ENCODE data around the gene HERC2. TPM values are rescaled to one million over a fixed set of nuclear protein-coding genes. Genes with fewer than 3 reads are reported as not detected.

Gene HERC2
- total and polyA plus RNA-seq, 2 donors from 2014 or later: 17.9 to 58.4 TPM

DNA sequence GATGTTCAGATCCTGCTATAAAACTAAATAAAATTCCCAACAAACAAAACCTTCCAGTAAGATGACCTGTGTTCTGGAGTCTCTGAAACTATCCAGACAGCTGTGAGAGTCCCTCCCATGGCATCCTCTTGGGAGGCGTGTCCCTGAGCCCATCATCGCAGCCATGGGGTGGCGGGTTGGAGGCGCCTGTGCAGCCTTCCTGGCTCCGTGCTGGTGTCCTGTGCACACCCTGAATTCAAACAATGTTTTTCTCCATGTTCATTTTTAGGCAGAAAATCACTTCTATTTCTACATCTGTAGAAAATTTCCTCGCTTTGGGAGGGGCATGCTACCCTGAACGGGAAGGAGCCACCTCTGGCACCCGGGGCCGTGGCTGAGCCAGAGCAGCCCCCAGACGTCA is 203.4 kb downstream of the HERC2 start:
- H3K9me3 ChIP-seq (ENCODE audit: control insufficient read depth in 2 of 3, insufficient read depth in 1 of 3, low read length in 3 of 3): no peaks in the 10 kb centered on the region
- intact Hi-C loops (cut with DNase I): no loop called here
- no peak overlapping the region for H3K9ac ChIP-seq (ENCODE audit: low read length in 3 of 3)
- no peak overlapping the region for H3K4me3 ChIP-seq (ENCODE audit: low read length in 3 of 3)
- H3K27ac ChIP-seq (ENCODE audit: low read depth in 2 of 2, low read length in 2 of 2): no peak overlapping the region
- H3K36me3 ChIP-seq (ENCODE audit: control insufficient read depth in 2 of 3, insufficient read depth in 3 of 3, low read length in 3 of 3): peaks cover 4 to 43% (median 28%) of the 10 kb centered on the region in 3 donors
- FAIRE-seq (no peak), DNase-seq (no peak)
- no peaks in the 10 kb centered on the region for H3K27me3 ChIP-seq (ENCODE audit: control insufficient read depth, insufficient read depth, low read length)
- TF ChIP-seq, protein P1, sequence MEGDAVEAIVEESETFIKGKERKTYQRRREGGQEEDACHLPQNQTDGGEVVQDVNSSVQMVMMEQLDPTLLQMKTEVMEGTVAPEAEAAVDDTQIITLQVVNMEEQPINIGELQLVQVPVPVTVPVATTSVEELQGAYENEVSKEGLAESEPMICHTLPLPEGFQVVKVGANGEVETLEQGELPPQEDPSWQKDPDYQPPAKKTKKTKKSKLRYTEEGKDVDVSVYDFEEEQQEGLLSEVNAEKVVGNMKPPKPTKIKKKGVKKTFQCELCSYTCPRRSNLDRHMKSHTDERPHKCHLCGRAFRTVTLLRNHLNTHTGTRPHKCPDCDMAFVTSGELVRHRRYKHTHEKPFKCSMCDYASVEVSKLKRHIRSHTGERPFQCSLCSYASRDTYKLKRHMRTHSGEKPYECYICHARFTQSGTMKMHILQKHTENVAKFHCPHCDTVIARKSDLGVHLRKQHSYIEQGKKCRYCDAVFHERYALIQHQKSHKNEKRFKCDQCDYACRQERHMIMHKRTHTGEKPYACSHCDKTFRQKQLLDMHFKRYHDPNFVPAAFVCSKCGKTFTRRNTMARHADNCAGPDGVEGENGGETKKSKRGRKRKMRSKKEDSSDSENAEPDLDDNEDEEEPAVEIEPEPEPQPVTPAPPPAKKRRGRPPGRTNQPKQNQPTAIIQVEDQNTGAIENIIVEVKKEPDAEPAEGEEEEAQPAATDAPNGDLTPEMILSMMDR (IDR thresholded peaks at IDR 0.05; ENCODE audit: borderline replicate concordance, extremely low read depth, insufficient read depth): no peak
- peaks cover 0 to 7% (median 0%) of the 10 kb centered on the region in 3 donors for H3K4me1 ChIP-seq (ENCODE audit: control insufficient read depth in 2 of 3, insufficient read depth in 2 of 3, low read depth in 1 of 3, low read length in 3 of 3)

DNA sequence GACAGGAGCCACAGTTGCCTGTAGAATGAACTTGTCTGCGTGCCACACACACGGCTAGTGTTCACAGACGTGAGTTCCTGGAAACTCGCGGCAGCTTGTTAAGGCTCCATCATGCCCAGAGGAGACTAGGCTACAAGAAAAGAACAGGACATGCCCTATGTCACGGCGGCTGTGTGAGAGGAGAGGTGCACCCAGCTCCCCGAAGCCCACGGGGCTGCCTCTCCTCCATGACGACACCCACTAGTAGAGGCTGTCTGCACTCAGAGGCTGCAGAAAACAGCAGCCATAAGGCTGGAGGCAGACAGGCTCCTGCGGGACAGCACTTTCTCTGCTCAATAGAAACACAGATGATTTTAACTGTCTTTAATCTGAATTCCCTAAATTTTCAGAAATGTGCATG is 203.9 kb downstream of the HERC2 start:
- FAIRE-seq (no peak), DNase-seq (no peak)
- Histone ChIP-seq H3K36me3 (ENCODE audit: control insufficient read depth in 2 of 3, insufficient read depth in 3 of 3, low read length in 3 of 3) (peaks cover 4 to 47% (median 28%) of the 10 kb centered on the region in 3 donors), H3K27me3 (ENCODE audit: control insufficient read depth, insufficient read depth, low read length) (no peaks in the 10 kb centered on the region), H3K9ac (ENCODE audit: low read length in 3 of 3) (no peak overlapping the region), H3K9me3 (ENCODE audit: control insufficient read depth in 2 of 3, insufficient read depth in 1 of 3, low read length in 3 of 3) (no peaks in the 10 kb centered on the region), H3K4me1 (ENCODE audit: control insufficient read depth in 2 of 3, insufficient read depth in 2 of 3, low read depth in 1 of 3, low read length in 3 of 3) (peaks cover 0 to 2% (median 0%) of the 10 kb centered on the region in 3 donors), H3K4me3 (ENCODE audit: low read length in 3 of 3) (no peak overlapping the region), H3K27ac (ENCODE audit: low read depth in 2 of 2, low read length in 2 of 2) (no peak overlapping the region)
- intact Hi-C loops (cut with DNase I): no loop called here
- TF ChIP-seq, protein P1 (IDR thresholded peaks at IDR 0.05; ENCODE audit: borderline replicate concordance, extremely low read depth, insufficient read depth): no peak

DNA sequence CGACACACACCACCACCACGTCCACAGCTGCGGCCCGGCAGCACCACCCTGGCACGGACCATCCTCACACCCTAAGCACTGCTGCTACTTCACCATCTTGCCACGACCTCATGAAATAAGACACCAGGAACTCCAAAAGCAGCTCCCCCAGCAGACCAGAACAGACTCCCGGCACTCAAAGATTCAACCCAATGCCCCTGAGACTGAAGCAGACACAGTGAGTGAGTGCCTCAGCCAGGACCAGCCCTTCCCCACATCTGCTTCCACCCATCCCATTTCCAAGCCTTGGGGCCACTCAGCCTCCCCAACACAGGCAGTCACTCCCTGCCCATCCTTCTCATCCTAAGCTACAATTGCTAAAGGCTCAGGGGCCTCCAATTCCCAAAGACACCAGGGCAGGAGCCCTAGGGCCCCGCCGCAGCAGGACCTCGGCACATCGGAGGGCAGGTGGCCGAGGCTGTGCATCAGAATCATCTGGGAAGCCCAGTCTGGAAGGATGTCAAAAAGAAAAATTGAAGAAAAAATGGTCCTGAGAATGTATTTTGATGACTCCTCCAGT is 204.5 kb downstream of the HERC2 start:
- Histone ChIP-seq H3K9me3 (ENCODE audit: control insufficient read depth in 2 of 3, insufficient read depth in 1 of 3, low read length in 3 of 3) (no peaks in the 10 kb centered on the region), H3K4me1 (ENCODE audit: control insufficient read depth in 2 of 3, insufficient read depth in 2 of 3, low read depth in 1 of 3, low read length in 3 of 3) (no peaks in the 10 kb centered on the region), H3K27ac (ENCODE audit: low read depth in 2 of 2, low read length in 2 of 2) (no peak overlapping the region), H3K27me3 (ENCODE audit: control insufficient read depth, insufficient read depth, low read length) (no peaks in the 10 kb centered on the region), H3K9ac (ENCODE audit: low read length in 3 of 3) (no peak overlapping the region), H3K4me3 (ENCODE audit: low read length in 3 of 3) (no peak overlapping the region), H3K36me3 (ENCODE audit: control insufficient read depth in 2 of 3, insufficient read depth in 3 of 3, low read length in 3 of 3) (peaks cover 4 to 53% (median 33%) of the 10 kb centered on the region in 3 donors)
- intact Hi-C loops (cut with DNase I): no loop called here
- peak in 2 of 5 donors; percentile 53 to 65 for DNase-seq
- TF ChIP-seq, protein P1 (IDR thresholded peaks at IDR 0.05; ENCODE audit: borderline replicate concordance, extremely low read depth, insufficient read depth): no peak
- no peak for FAIRE-seq

Data from kidney (tissue), 14 donors.